Activated naive CD8-positive, alpha-beta T cell (primary cell): ENCODE data around the gene NAP1L4.

Source experiments
- H3K27ac Mint-ChIP-seq: one replicate; pipeline ENCODE4 v1.8.0; 2021; ENCODE audit warnings: mixed read lengths
- H3K27me3 Mint-ChIP-seq: one replicate; pipeline ENCODE4 v1.8.0; 2021; ENCODE audit warnings: mixed read lengths
- H3K36me3 Mint-ChIP-seq: one replicate; pipeline ENCODE4 v1.8.0; 2021; ENCODE audit warnings: mixed read lengths
- H3K4me1 Mint-ChIP-seq: one replicate; pipeline ENCODE4 v1.8.0; 2021; ENCODE audit warnings: low read depth, mixed read lengths
- H3K4me3 Mint-ChIP-seq: one replicate; pipeline ENCODE4 v1.8.0; 2021; ENCODE audit warnings: mild to moderate bottlenecking, mixed read lengths
- H3K9me3 Mint-ChIP-seq: one replicate; pipeline ENCODE4 v1.8.0; 2021; ENCODE audit warnings: low read depth, mixed read lengths

Gene NAP1L4

GRCh38 chr11:2968341-2968900, 23.7 kb downstream of the NAP1L4 start:
- Mint-ChIP-seq H3K27me3 (no peaks in the 10 kb centered on the region), H3K4me3 (no peak overlapping the region), H3K27ac (peak overlapping the region; percentile 46), H3K36me3 (peaks cover 9% of the 10 kb centered on the region), H3K9me3 (no peaks in the 10 kb centered on the region), H3K4me1 (peaks cover 31% of the 10 kb centered on the region)

GRCh38 chr11:2964782-2965181, 27.3 kb downstream of the NAP1L4 start:
- H3K9me3 Mint-ChIP-seq: no peaks in the 10 kb centered on the region
- H3K36me3 Mint-ChIP-seq: peaks cover 8% of the 10 kb centered on the region
- no peaks in the 10 kb centered on the region for H3K27me3 Mint-ChIP-seq
- peaks cover 43% of the 10 kb centered on the region for H3K4me1 Mint-ChIP-seq
- H3K4me3 Mint-ChIP-seq: no peak overlapping the region
- H3K27ac Mint-ChIP-seq: no peak overlapping the region

- Mint-ChIP-seq H3K4me3 (no peak overlapping the region), H3K27me3 (no peaks in the 10 kb centered on the region), H3K27ac (no peak overlapping the region), H3K4me1 (peaks cover 42% of the 10 kb centered on the region), H3K9me3 (no peaks in the 10 kb centered on the region), H3K36me3 (peaks cover 10% of the 10 kb centered on the region)
Measured at GRCh38 chr11:2963761-2964160, 28.4 kb downstream of the NAP1L4 start.

- Mint-ChIP-seq H3K4me3 (no peak overlapping the region), H3K36me3 (peaks cover 10% of the 10 kb centered on the region), H3K27me3 (no peaks in the 10 kb centered on the region), H3K27ac (peak overlapping the region; percentile 34), H3K4me1 (peaks cover 38% of the 10 kb centered on the region), H3K9me3 (no peaks in the 10 kb centered on the region)
Measured at GRCh38 chr11:2963112-2963754, 28.9 kb downstream of the NAP1L4 start.

- H3K4me1 Mint-ChIP-seq: peaks cover 29% of the 10 kb centered on the region
Measured at GRCh38 chr11:2961080-2961479, 31.0 kb downstream of the NAP1L4 start.

GRCh38 chr11:2960139-2960538, 32.0 kb downstream of the NAP1L4 start:
- Mint-ChIP-seq H3K27ac (no peak overlapping the region), H3K4me3 (no peak overlapping the region), H3K36me3 (peaks cover 6% of the 10 kb centered on the region), H3K27me3 (no peaks in the 10 kb centered on the region), H3K4me1 (peaks cover 26% of the 10 kb centered on the region), H3K9me3 (no peaks in the 10 kb centered on the region)

More at GRCh38 chr11:2961080-2961479, 31.0 kb downstream of the NAP1L4 start:
- Mint-ChIP-seq H3K27ac (peak overlapping the region; percentile 25), H3K27me3 (no peaks in the 10 kb centered on the region), H3K9me3 (no peaks in the 10 kb centered on the region), H3K36me3 (peaks cover 7% of the 10 kb centered on the region), H3K4me3 (no peak overlapping the region)

- H3K27me3 Mint-ChIP-seq: no peaks in the 10 kb centered on the region
- peaks cover 17% of the 10 kb centered on the region for H3K4me1 Mint-ChIP-seq
- H3K9me3 Mint-ChIP-seq: no peaks in the 10 kb centered on the region
- no peak overlapping the region for H3K27ac Mint-ChIP-seq
- H3K36me3 Mint-ChIP-seq: peaks cover 6% of the 10 kb centered on the region
- H3K4me3 Mint-ChIP-seq: no peak overlapping the region
Measured at GRCh38 chr11:2958251-2958650, 33.9 kb downstream of the NAP1L4 start.

- Mint-ChIP-seq H3K9me3 (no peaks in the 10 kb centered on the region), H3K36me3 (peaks cover 6% of the 10 kb centered on the region), H3K4me3 (no peak overlapping the region), H3K27me3 (no peaks in the 10 kb centered on the region), H3K27ac (no peak overlapping the region), H3K4me1 (peaks cover 17% of the 10 kb centered on the region)
Measured at GRCh38 chr11:2955906-2956476, 36.1 kb downstream of the NAP1L4 start.

GRCh38 chr11:2954263-2954662, 37.9 kb downstream of the NAP1L4 start:
- H3K36me3 Mint-ChIP-seq: peaks cover 8% of the 10 kb centered on the region

GRCh38 chr11:2952290-2952689, 39.8 kb downstream of the NAP1L4 start:
- no peaks in the 10 kb centered on the region for H3K9me3 Mint-ChIP-seq
- no peak overlapping the region for H3K4me3 Mint-ChIP-seq
- no peaks in the 10 kb centered on the region for H3K27me3 Mint-ChIP-seq
- peaks cover 33% of the 10 kb centered on the region for H3K4me1 Mint-ChIP-seq
- H3K27ac Mint-ChIP-seq: peak overlapping the region; percentile 75
- H3K36me3 Mint-ChIP-seq: peaks cover 11% of the 10 kb centered on the region

More at GRCh38 chr11:2954263-2954662, 37.9 kb downstream of the NAP1L4 start:
- Mint-ChIP-seq H3K9me3 (no peaks in the 10 kb centered on the region), H3K27ac (peak overlapping the region; percentile 77), H3K4me1 (peaks cover 23% of the 10 kb centered on the region), H3K27me3 (no peaks in the 10 kb centered on the region), H3K4me3 (no peak overlapping the region)

GRCh38 chr11:2951231-2952110, 40.7 kb downstream of the NAP1L4 start:
- Mint-ChIP-seq H3K27ac (peak overlapping the region; percentile 79), H3K4me1 (peaks cover 41% of the 10 kb centered on the region), H3K27me3 (no peaks in the 10 kb centered on the region), H3K4me3 (no peak overlapping the region), H3K36me3 (peaks cover 9% of the 10 kb centered on the region), H3K9me3 (no peaks in the 10 kb centered on the region)

- Mint-ChIP-seq H3K4me3 (no peak overlapping the region), H3K4me1 (peaks cover 47% of the 10 kb centered on the region), H3K27ac (peak overlapping the region; percentile 79), H3K36me3 (peaks cover 12% of the 10 kb centered on the region), H3K27me3 (no peaks in the 10 kb centered on the region), H3K9me3 (no peaks in the 10 kb centered on the region)
Measured at GRCh38 chr11:2950825-2951224, 41.3 kb downstream of the NAP1L4 start.

- H3K27ac Mint-ChIP-seq: peak overlapping the region; percentile 80
- no peak overlapping the region for H3K4me3 Mint-ChIP-seq
- peaks cover 12% of the 10 kb centered on the region for H3K36me3 Mint-ChIP-seq
- H3K27me3 Mint-ChIP-seq: no peaks in the 10 kb centered on the region
- H3K9me3 Mint-ChIP-seq: no peaks in the 10 kb centered on the region
- peaks cover 56% of the 10 kb centered on the region for H3K4me1 Mint-ChIP-seq
Measured at GRCh38 chr11:2949920-2950319, 42.2 kb downstream of the NAP1L4 start.

- H3K27me3 Mint-ChIP-seq: no peaks in the 10 kb centered on the region
- no peaks in the 10 kb centered on the region for H3K9me3 Mint-ChIP-seq
- H3K4me3 Mint-ChIP-seq: no peak overlapping the region
- peaks cover 12% of the 10 kb centered on the region for H3K36me3 Mint-ChIP-seq
- peak overlapping the region; percentile 68 for H3K27ac Mint-ChIP-seq
- peaks cover 66% of the 10 kb centered on the region for H3K4me1 Mint-ChIP-seq
Measured at GRCh38 chr11:2947744-2948143, 44.4 kb downstream of the NAP1L4 start.

- peak overlapping the region; percentile 35 for H3K27ac Mint-ChIP-seq
- no peaks in the 10 kb centered on the region for H3K27me3 Mint-ChIP-seq
- peaks cover 9% of the 10 kb centered on the region for H3K36me3 Mint-ChIP-seq
- H3K9me3 Mint-ChIP-seq: no peaks in the 10 kb centered on the region
- H3K4me3 Mint-ChIP-seq: peak overlapping the region; percentile 10
- peaks cover 52% of the 10 kb centered on the region for H3K4me1 Mint-ChIP-seq
Measured at GRCh38 chr11:2945757-2946287, 46.3 kb downstream of the NAP1L4 start.
